GM21526 (cell line): ENCODE results near the gene VPS41.

Experiments
- ATAC-seq: cut with Tn5 transposase; IDR thresholded peaks from one replicate; pipeline ENCODE4 v1.9.1; 2021; ENCODE audit warnings: moderate library complexity; ENCODE audit not compliant: unreplicated experiment, low FRiP score

The VPS41 gene

GRCh38 chr7:38820571-38820970 lies 88.4 kb downstream of the VPS41 start:
- ATAC-seq = no peak

GRCh38 chr7:38819463-38819862 lies 89.5 kb downstream of the VPS41 start:
- no peak for ATAC-seq

GRCh38 chr7:38817526-38817925 lies 91.5 kb downstream of the VPS41 start:
- no peak for ATAC-seq

DNA sequence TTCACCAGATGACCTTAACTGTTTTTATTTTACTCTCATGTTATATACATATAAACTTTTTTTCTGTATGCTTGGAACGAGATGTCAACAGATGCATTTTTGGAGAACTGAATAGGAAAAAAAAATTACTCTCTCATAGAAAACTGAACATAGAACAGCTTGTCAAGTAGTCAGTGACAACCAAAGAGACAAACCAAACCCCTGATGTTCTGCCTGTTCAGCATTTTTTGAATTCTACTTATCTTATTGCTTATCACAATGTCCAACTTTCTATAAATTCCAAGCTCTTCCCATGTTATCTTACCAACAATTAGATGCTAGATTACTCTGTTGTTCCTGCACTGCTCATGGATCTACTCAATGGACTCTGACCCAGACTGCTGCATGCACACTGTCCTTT lies 95.2 kb downstream of the VPS41 start:
- no peak for ATAC-seq

DNA sequence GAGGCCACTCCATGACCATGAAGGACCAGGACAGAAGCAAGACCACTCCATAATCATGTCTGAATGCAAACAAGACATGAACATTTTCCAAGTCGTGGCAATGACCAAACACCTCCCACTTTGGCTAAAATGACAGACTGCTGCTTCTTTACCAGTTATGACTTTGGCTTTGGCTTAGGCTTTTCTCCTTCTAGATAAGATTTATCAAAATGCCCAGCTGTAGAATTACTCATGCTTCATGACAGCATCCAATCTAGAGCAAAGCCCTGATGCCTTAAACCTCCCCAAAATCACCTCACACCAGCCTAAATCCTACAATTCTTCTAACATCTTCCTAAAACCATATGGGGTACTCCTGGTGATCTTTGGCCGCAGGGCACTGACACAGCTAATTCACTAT lies 102.1 kb downstream of the VPS41 start:
- ATAC-seq = no peak

- no peak for ATAC-seq
Observed at GRCh38 chr7:38801786-38802185, 107.2 kb downstream of the VPS41 start.

DNA sequence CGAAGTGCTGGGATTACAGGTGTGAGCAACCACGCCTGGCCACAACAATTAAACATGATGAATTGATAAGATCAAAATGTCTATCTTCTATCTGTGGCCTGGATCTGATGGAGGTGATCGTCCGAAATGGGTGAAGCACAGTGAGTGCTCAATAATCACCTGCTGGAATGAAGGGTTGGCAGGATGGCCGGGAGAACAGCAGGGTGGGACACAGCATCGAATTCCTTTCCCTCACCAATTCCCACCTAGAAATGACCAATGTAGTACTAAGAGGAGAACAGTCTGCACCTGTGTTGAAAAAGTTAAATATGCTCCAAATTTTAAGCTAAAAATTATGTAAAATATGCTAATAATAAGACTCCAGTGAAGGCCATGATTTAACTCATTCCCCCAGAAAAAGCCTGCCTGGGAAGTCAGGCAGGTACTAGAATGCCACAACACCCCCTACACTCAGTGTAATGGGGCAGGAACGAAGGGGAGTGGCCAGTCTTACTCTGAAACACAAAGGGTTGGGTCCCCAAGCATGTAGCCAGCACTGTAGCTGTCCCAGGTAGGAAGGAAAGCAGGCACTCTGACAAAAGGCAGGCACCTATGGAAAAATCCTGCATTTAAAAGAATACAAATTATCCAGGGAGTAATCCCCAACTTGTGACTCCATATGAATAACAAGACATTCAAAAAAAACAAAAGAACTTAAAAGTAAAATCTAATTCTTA lies 110.3 kb downstream of the VPS41 start:
- no peak for ATAC-seq

DNA sequence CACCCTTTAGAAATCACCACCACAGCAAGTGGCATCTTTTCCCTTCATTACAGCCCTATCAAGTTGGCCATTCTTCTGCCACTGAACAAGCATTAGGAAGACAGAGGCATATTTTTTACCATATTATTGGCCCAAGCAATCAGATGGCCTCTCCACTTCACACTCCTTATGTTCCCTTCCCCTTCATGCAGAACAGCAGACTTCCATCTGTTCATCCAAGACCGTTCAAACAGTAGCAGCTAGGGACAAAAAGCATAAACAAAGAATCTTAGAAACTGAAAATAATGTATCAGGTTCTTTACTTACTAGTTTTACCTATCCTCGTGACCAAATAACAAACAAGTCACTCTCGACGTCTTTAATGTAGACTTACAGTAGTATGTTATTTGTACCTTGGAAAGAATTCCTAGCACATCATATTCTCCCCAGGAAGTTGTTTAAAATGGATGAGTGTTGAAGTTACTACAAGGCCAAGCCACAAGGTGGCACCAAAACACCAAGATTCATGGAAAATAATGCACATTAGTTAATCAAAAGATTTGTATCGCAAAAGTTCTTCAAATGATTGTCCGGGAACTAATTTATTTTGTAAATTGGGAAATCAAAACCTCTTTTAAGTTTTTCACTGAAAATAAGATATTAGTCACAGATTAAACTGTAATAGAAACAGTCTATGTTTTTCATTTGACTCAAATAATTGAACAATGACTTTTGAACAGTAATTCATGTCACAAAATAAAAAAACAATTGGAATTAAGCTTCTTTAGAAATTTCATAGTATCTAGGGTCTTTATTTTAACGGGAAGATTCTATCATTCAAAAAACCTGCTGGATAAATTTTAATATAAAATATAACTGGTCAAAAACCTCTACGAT lies 112.1 kb downstream of the VPS41 start:
- no peak for ATAC-seq

GRCh38 chr7:38795593-38795992 lies 113.4 kb downstream of the VPS41 start:
- ATAC-seq = no peak

- no peak for ATAC-seq
Observed at GRCh38 chr7:38781991-38782390, 127.0 kb downstream of the VPS41 start.

GRCh38 chr7:38777609-38778008 lies 131.4 kb downstream of the VPS41 start:
- ATAC-seq = no peak

GRCh38 chr7:38775506-38776175 lies 133.3 kb downstream of the VPS41 start:
- ATAC-seq = no peak

GRCh38 chr7:38773430-38773829 lies 135.6 kb downstream of the VPS41 start:
- no peak for ATAC-seq

- no peak for ATAC-seq
Observed at GRCh38 chr7:38760226-38760625, 148.8 kb downstream of the VPS41 start.

DNA sequence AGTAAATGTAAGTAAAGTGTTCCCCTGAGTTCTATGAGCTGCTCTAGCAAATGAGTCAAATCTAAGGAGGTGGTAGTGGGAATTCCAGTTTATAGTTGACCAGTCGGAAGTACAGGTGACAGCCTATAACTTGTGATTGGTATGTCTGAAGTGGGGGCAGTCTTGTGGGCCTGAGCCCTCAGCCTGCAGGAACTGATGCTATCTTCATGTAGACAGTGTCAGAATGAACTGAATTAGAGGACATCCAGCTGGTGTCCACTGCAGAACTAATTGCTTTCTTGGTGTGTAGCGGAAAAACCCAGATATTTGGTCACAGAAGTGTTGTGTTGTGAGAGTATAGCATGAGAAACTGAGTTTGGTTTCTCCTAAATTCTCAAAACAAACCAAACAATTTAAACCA lies 150.0 kb downstream of the VPS41 start:
- ATAC-seq = no peak

DNA sequence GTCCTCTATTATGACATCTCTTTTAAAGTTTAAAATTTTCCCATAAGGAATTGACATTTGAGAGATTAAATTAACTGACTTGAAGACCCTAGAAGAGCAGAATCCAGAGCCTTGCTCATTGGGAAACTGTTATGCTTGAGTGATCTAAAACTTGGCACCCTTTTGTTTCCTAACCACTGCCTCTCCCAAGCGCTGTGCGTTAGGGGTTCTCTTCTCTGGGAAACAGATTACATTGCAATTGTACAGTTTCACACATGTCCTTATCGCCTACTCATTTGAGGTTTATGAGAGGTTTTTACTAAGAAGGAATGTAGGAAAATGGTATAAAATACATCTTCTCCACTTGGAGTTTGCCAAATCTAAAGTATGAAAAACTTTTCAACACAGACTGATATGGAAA lies 151.1 kb downstream of the VPS41 start:
- no peak for ATAC-seq

DNA sequence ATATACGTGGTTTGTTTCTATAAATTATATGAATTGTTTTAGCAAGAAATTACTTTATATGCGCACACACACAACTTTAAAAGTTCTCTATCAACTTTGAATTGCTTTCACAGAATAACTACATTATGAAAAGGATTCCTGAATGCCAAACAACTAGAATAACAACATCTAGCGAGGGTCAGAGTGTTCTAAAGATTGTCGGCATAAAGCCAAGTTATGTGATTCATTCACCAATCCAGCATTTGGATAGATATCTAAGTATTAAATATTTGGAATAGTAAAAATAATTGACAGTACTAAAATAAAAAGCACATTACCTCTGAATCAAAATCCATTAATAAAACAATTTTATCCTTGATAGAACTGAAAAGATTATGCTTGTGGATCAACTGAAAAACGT lies 152.5 kb downstream of the VPS41 start:
- ATAC-seq = no peak

DNA sequence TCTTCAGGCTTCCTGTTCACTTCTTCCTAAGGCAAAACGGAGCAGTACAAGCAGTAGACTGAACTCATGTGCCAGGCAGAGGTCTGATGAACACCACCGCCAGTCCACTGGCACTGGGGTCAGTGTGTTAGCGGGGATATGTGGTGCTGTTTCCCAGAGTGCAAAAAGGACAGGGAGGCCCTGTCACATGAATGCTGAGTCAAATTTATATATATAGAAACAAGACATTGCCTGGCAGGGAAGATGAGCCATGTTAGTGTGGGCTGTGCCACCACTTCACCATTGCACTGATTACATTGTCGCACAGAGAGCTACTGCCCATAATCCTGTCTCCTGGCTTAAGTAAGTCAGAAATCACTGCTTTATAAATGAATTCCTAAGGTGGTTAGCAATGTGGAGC lies 155.6 kb downstream of the VPS41 start:
- ATAC-seq = no peak

GRCh38 chr7:38751416-38751815 lies 157.6 kb downstream of the VPS41 start:
- no peak for ATAC-seq

DNA sequence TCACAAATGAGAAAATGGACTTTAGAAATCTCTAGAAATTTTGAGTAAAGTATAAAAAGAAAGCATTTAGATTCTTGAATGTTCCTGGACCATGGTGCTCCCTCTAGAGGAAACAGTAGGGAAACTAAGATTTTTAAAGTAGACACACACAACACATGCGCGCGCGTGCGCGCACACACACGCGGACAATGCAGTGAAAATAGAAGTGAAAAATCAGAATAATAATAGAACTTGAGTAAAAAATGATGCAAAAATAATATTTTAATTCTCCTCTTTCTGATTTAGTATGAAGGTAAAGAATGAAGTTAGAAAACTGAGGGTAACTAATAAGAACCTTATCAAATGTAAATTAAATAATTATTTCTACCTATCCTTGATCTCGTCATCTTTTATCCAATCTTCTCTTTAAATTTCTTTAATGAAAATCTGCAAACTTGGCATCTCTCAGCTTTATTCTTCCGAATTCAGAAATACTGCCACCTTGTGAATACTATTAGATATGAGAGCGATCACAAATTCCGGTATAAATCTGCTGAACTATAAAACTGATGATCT lies 160.9 kb downstream of the VPS41 start:
- ATAC-seq = no peak

- ATAC-seq = no peak
Observed at GRCh38 chr7:38746438-38746837, 162.6 kb downstream of the VPS41 start.
